H1 (cell line): Measurements from ENCODE around the gene PEAK1. TPM values are rescaled to one million over a fixed set of nuclear protein-coding genes. Genes with fewer than 3 reads are reported as not detected.

Source experiments
- CTCF ChIA-PET: fragments of 300-600 bp; sonication (Branson Sonifier 250); formaldehyde crosslinking; loops from one replicate; lab custom pipeline; 2021; ENCODE audit not compliant: partially characterized antibody; lab: Charles Lee
- POLR2A ChIA-PET: fragments of 300-600 bp; sonication (Branson Sonifier 250); formaldehyde crosslinking; loops from one replicate; lab custom pipeline; 2021; ENCODE audit warnings: inconsistent platforms; ENCODE audit not compliant: partially characterized antibody; lab: Charles Lee
- DNase-seq, 2 experiments: peaks; one replicate each; pipeline versions ENCODE4 v3.0.0 to v3.0.0-alpha.2; 2010 to 2022; ENCODE audit warnings: low spot score in 2 of 2, low read depth in 1 of 2, mixed read lengths in 1 of 2
- FAIRE-seq: peaks from 2 replicates; lab custom pipeline; 2011; peaks lifted over from hg19 to GRCh38; lab: Jason Lieb, UNC
- H2AFZ ChIP-seq: 2 replicates; pipeline ENCODE4 v1.8.1; 2012; ENCODE audit warnings: low read length, inconsistent platforms
- H2AK5ac ChIP-seq: 2 replicates; pipeline ENCODE4 v1.6.1; 2013; ENCODE audit warnings: low read depth, low read length
- H2BK120ac ChIP-seq: replicated peaks from 2 replicates; pipeline ENCODE3; 2013; ENCODE audit warnings: low read depth, low read length, inconsistent platforms
- H2BK12ac ChIP-seq: 2 replicates; pipeline ENCODE4 v1.6.1; 2013; ENCODE audit warnings: low read depth, low read length
- H2BK15ac ChIP-seq: 2 replicates; pipeline ENCODE4 v1.6.1; 2013; ENCODE audit warnings: low read length
- H2BK20ac ChIP-seq: 2 replicates; pipeline ENCODE4 v1.6.1; 2013; ENCODE audit warnings: low read length
- H2BK5ac ChIP-seq: 2 replicates; pipeline ENCODE4 v1.6.1; 2013; ENCODE audit warnings: low read depth, low read length
- H3K14ac ChIP-seq: 2 replicates; pipeline ENCODE4 v1.6.1; 2013; ENCODE audit warnings: inconsistent platforms; ENCODE audit not compliant: insufficient read length
- H3K18ac ChIP-seq: 2 replicates; pipeline ENCODE4 v1.6.1; 2013; ENCODE audit warnings: low read length; ENCODE audit errors: extremely low read depth
- H3K23ac ChIP-seq: 2 replicates; pipeline ENCODE4 v1.6.1; 2013; ENCODE audit warnings: inconsistent platforms; ENCODE audit not compliant: insufficient read length
- H3K23me2 ChIP-seq: 2 replicates; pipeline ENCODE4 v1.6.1; 2013; ENCODE audit warnings: low read depth, low read length
- H3K27ac ChIP-seq: 2 replicates; pipeline ENCODE4 v1.6.1; 2011; ENCODE audit warnings: low read depth, low read length, inconsistent platforms
- H3K27me3 ChIP-seq, 4 experiments: replicated peaks in 1 of 4; 1 replicate in 1 of 4; 2 replicates in 3 of 4; pipeline versions ENCODE4 v1.6.1 to v1.8.1; 2011 to 2013; ENCODE audit warnings: low read length in 3 of 4, mild to moderate bottlenecking in 3 of 4, inconsistent platforms in 2 of 4, mixed read lengths in 2 of 4, moderate library complexity in 1 of 4; ENCODE audit not compliant: control insufficient read depth in 3 of 4, insufficient read depth in 3 of 4; ENCODE audit errors: extremely low read depth in 1 of 4
- H3K36me3 ChIP-seq, 4 experiments: 2 replicates each; pipeline versions ENCODE4 v1.6.1 to v1.8.1; 2011 to 2013; ENCODE audit warnings: mild to moderate bottlenecking in 4 of 4, low read length in 3 of 4, moderate library complexity in 2 of 4, control low read depth in 1 of 4, inconsistent platforms in 1 of 4; ENCODE audit not compliant: insufficient read depth in 4 of 4, control insufficient read depth in 2 of 4
- H3K4ac ChIP-seq: replicated peaks from 2 replicates; pipeline ENCODE3; 2013; ENCODE audit warnings: low read length, low read depth, mixed read lengths, inconsistent platforms; ENCODE audit not compliant: insufficient read length
- H3K4me1 ChIP-seq, 4 experiments: replicated peaks in 1 of 4; 1 replicate in 1 of 4; 2 replicates in 3 of 4; pipeline versions ENCODE4 v1.6.1 to v1.8.1; 2011 to 2013; ENCODE audit warnings: low read length in 3 of 4, inconsistent platforms in 2 of 4, mixed read lengths in 1 of 4; ENCODE audit not compliant: insufficient read depth in 4 of 4, control insufficient read depth in 3 of 4
- H3K4me2 ChIP-seq, 2 experiments: 2 replicates each; pipeline versions ENCODE4 v1.6.1 to v1.8.1; 2011 to 2013; ENCODE audit warnings: low read depth in 2 of 2, low read length in 2 of 2, control low read depth in 1 of 2, inconsistent platforms in 1 of 2, mild to moderate bottlenecking in 1 of 2; ENCODE audit not compliant: insufficient read depth in 1 of 2
- H3K4me3 ChIP-seq, 4 experiments: fragments of 200-600, 300-600 bp in 1 of 4; sonication (generic), shearing (Covaris generic), sonication (Bioruptor Twin) in 1 of 4; 2 replicates each; pipeline versions ENCODE4 v1.5.1 to v1.8.1; 2011 to 2016; ENCODE audit warnings: low read length in 4 of 4, low read depth in 3 of 4, control low read depth in 2 of 4, inconsistent platforms in 2 of 4, mild to moderate bottlenecking in 2 of 4, mixed read lengths in 1 of 4, moderate library complexity in 1 of 4; ENCODE audit not compliant: insufficient read depth in 2 of 4; ENCODE audit errors: extremely low read depth in 1 of 4
- H3K56ac ChIP-seq: replicated peaks from 2 replicates; pipeline ENCODE3; 2013; ENCODE audit warnings: low read depth, mild to moderate bottlenecking, mixed read lengths, low read length, inconsistent platforms; ENCODE audit not compliant: insufficient read length
- H3K79me1 ChIP-seq: 2 replicates; pipeline ENCODE4 v1.6.1; 2013; ENCODE audit warnings: low read depth, low read length, control low read depth
- H3K79me2 ChIP-seq, 2 experiments: 2 replicates each; pipeline versions ENCODE4 v1.6.1 to v1.8.1; 2012 to 2013; ENCODE audit warnings: low read length in 2 of 2, mild to moderate bottlenecking in 2 of 2, inconsistent platforms in 1 of 2; ENCODE audit not compliant: insufficient read depth in 2 of 2, control insufficient read depth in 1 of 2
- H3K9ac ChIP-seq, 4 experiments: replicated peaks in 1 of 4; 1 replicate in 1 of 4; 2 replicates in 3 of 4; pipeline versions ENCODE4 v1.6.1 to v1.8.1; 2011 to 2013; ENCODE audit warnings: low read depth in 3 of 4, low read length in 3 of 4, control low read depth in 2 of 4, mild to moderate bottlenecking in 2 of 4, moderate library complexity in 2 of 4, inconsistent platforms in 1 of 4; ENCODE audit errors: extremely low read depth in 1 of 4
- H3K9me3 ChIP-seq, 2 experiments: 2 replicates each; pipeline versions ENCODE4 v1.6.1 to v1.8.1; 2012 to 2013; ENCODE audit warnings: mild to moderate bottlenecking in 2 of 2, moderate library complexity in 2 of 2, control low read depth in 1 of 2, inconsistent platforms in 1 of 2, low read depth in 1 of 2, low read length in 1 of 2, mixed read lengths in 1 of 2; ENCODE audit not compliant: insufficient read depth in 2 of 2
- H4K20me1 ChIP-seq, 2 experiments: replicated peaks in 1 of 2; 2 replicates each; pipeline versions ENCODE3 to v1.8.1; 2011 to 2013; ENCODE audit warnings: inconsistent platforms in 2 of 2, low read length in 2 of 2, mild to moderate bottlenecking in 1 of 2; ENCODE audit not compliant: insufficient read depth in 2 of 2, control insufficient read depth in 1 of 2
- H4K5ac ChIP-seq: 2 replicates; pipeline ENCODE4 v1.6.1; 2013; ENCODE audit warnings: low read length, low read depth, mixed read lengths, inconsistent platforms; ENCODE audit not compliant: insufficient read length
- H4K8ac ChIP-seq: 2 replicates; pipeline ENCODE4 v1.8.0; 2013; ENCODE audit warnings: mild to moderate bottlenecking, moderate library complexity, low read length, inconsistent platforms; ENCODE audit not compliant: insufficient read depth; ENCODE audit errors: extremely low read depth
- H4K91ac ChIP-seq: replicated peaks from 2 replicates; pipeline ENCODE3; 2013; ENCODE audit warnings: low read length, mixed read lengths, inconsistent platforms; ENCODE audit not compliant: insufficient read length
- CBX5 ChIP-seq: fragments of 300-800, 300-1000 bp; sonication (generic); IDR thresholded peaks from 2 replicates; pipeline ENCODE4 v1.7.1; 2016; ENCODE audit warnings: antibody characterized with exemption, low read length, low read depth
- CEBPB ChIP-seq: IDR thresholded peaks from 2 replicates; pipeline ENCODE4 v1.6.1; 2012; ENCODE audit warnings: low read depth, low read length
- CREB1 ChIP-seq: IDR thresholded peaks from 2 replicates; pipeline ENCODE4 v1.6.1; 2012; ENCODE audit warnings: inconsistent platforms
- CTCF ChIP-seq, 3 experiments: IDR thresholded peaks; 1 replicate in 2 of 3; 2 replicates in 1 of 3; pipeline versions ENCODE4 v1.5.1 to v1.6.1; 2011; ENCODE audit warnings: low read length in 3 of 3, mild to moderate bottlenecking in 3 of 3, inconsistent platforms in 2 of 3, low read depth in 1 of 3, moderate library complexity in 1 of 3; ENCODE audit not compliant: insufficient read depth in 1 of 3; ENCODE audit errors: control extremely low read depth in 1 of 3
- JUN ChIP-seq: IDR thresholded peaks from 2 replicates; pipeline ENCODE4 v1.6.1; 2011; ENCODE audit warnings: low read depth, mild to moderate bottlenecking, improper control_type of control experiment, low read length
- KDM1A ChIP-seq: fragments of 200-600, 300-600 bp; sonication (generic); IDR thresholded peaks from 2 replicates; pipeline ENCODE4 v1.7.1; 2016; ENCODE audit warnings: mild to moderate bottlenecking, low read length, borderline replicate concordance
- NANOG ChIP-seq: IDR thresholded peaks from 2 replicates; pipeline ENCODE4 v1.6.1; 2011; ENCODE audit warnings: low read length, low read depth, mild to moderate bottlenecking, inconsistent platforms; ENCODE audit not compliant: insufficient read depth, poor library complexity, severe bottlenecking
- SAP30 ChIP-seq: fragments of 300-600 bp; sonication (generic); IDR thresholded peaks from 2 replicates; pipeline ENCODE4 v1.7.1; 2012; ENCODE audit warnings: low read length, moderate library complexity, mild to moderate bottlenecking, inconsistent platforms; ENCODE audit not compliant: insufficient read depth, insufficient replicate concordance
- SIN3A ChIP-seq, 2 experiments: IDR thresholded peaks in 1 of 2; conservative IDR thresholded peaks in 1 of 2; 2 replicates each; pipeline ENCODE4 v1.6.1; 2011 to 2012; ENCODE audit warnings: low read length in 2 of 2, improper control_type of control experiment in 1 of 2, low read depth in 1 of 2, mild to moderate bottlenecking in 1 of 2
- SRF ChIP-seq: IDR thresholded peaks from 2 replicates; pipeline ENCODE4 v1.6.1; 2011; ENCODE audit warnings: mild to moderate bottlenecking, low read depth, low read length, moderate library complexity
- TCF12 ChIP-seq: IDR thresholded peaks from 2 replicates; pipeline ENCODE4 v1.6.1; 2011; ENCODE audit warnings: low read depth, mild to moderate bottlenecking, low read length
- TEAD4 ChIP-seq: IDR thresholded peaks from 2 replicates; pipeline ENCODE4 v1.6.1; 2012; ENCODE audit warnings: low read depth, low read length, inconsistent platforms, mixed read lengths
- YY1 ChIP-seq: IDR thresholded peaks from 2 replicates; pipeline ENCODE4 v1.6.1; 2011; ENCODE audit warnings: low read depth, mild to moderate bottlenecking, low read length
- polyA plus RNA-seq, 7 experiments: library from polyadenylated mRNA; depleted of rRNA in 3 of 7; stranded (reverse) in 5 of 7; unstranded in 2 of 7; fragments of >200 nt in 5 of 7; fragments of 200-250 nt in 2 of 7; gene quantifications; 1 replicate in 5 of 7; 2 replicates in 1 of 7; 4 replicates in 1 of 7; pipeline versions ENCODE4 v1.2.1 to v1.2.3, GENCODE V29; 2011 to 2013; ENCODE audit warnings: missing spikeins in 2 of 7, mixed read lengths in 2 of 7
- total RNA-seq: library from RNA; stranded (reverse); fragmentation: NEBNext Ultra II Directional; extraction: Animal tissue kit (Norgen Biotek cat#: 25700); gene quantifications from 2 replicates; pipeline ENCODE4 v1.2.1, GENCODE V29; 2021

Gene PEAK1
- total and polyA plus RNA-seq, 2 of the 8 experiments (the other 6 are each of a cell fraction or from before 2014, with no cell fraction given) = 8.8 to 44.8 TPM

GRCh38 chr15:77143616-77144015, 276.3 kb downstream of the PEAK1 start:
- Histone ChIP-seq H3K79me1 (no peaks in the 10 kb centered on the region), H3K56ac (no peak overlapping the region), H3K23me2 (no peaks in the 10 kb centered on the region), H2AK5ac (no peak overlapping the region), H2AFZ (no peak overlapping the region), H3K4me1 (peaks cover 0 to 2% (median 0%) of the 10 kb centered on the region in 4 experiments; a peak in 1 of 7 replicates), H2BK5ac (no peak overlapping the region), H4K20me1 (no peaks in the 10 kb centered on the region), H3K23ac (no peak overlapping the region), H3K9me3 (peaks cover 0 to 4% of the 10 kb centered on the region in 2 experiments; a peak in 2 of 4 replicates), H2BK15ac (no peak overlapping the region), H3K9ac (no peak overlapping the region), H2BK20ac (no peak overlapping the region), H3K18ac (no peak overlapping the region), H3K4ac (no peak overlapping the region), H2BK12ac (no peak overlapping the region), H3K36me3 (peaks cover 0 to 10% (median 1%) of the 10 kb centered on the region in 4 experiments; a peak in 2 of 8 replicates), H4K91ac (no peak overlapping the region), H3K4me2 (no peak overlapping the region), H3K14ac (no peak overlapping the region), H3K79me2 (no peaks in the 10 kb centered on the region), H4K8ac (no peak overlapping the region), H3K4me3 (no peak overlapping the region), H3K27me3 (no peaks in the 10 kb centered on the region), H2BK120ac (no peak overlapping the region), H4K5ac (no peak overlapping the region), H3K27ac (no peak overlapping the region)
- ChIA-PET POLR2A (no interaction called here), CTCF (interaction anchor here (1.4 kb wide), 1 partner anchor 353 kb away, joined by 4 read pairs; no protein-coding TSS in a partner anchor)
- FAIRE-seq = no peak
- DNase-seq = no peak
- TF ChIP-seq CBX5 (no peak), CREB1 (no peak), SAP30 (no peak), NANOG (no peak), KDM1A (no peak), TEAD4 (no peak), CTCF (IDR thresholded peaks at IDR 0.05; ENCODE audit: control extremely low read depth in 1 of 3, insufficient read depth in 1 of 3, low read depth in 1 of 3, low read length in 3 of 3) (no peak), JUN (no peak), SRF (no peak), YY1 (no peak), TCF12 (no peak), CEBPB (no peak), SIN3A (conservative IDR thresholded peaks at IDR 0.05 in 1 of 2, IDR thresholded peaks at IDR 0.05 in 1 of 2; ENCODE audit: low read depth in 1 of 2, low read length in 2 of 2) (no peak)
